ENCODE results near the gene MYH11.

MYH11 gene

GRCh38 chr16:15674571-15674970 is 182.3 kb downstream of the MYH11 start:
- no peak for TF ChIP-seq REST (IDR thresholded peaks at IDR 0.05; ENCODE audit: insufficient read depth in 1 of 2, low read depth in 2 of 2, low read length in 2 of 2)
- no peak for TF ChIP-seq SIN3A (IDR thresholded peaks at IDR 0.05; ENCODE audit: borderline replicate concordance, insufficient read depth, low read length)
- TF ChIP-seq TAF1 (IDR thresholded peaks at IDR 0.05; ENCODE audit: borderline replicate concordance, insufficient read depth, low read length), result no peak
- TF ChIP-seq FOXP2 (optimal IDR thresholded peaks at IDR 0.05; ENCODE audit: borderline replicate concordance, extremely low read depth, extremely low read length, insufficient read depth), result no peak
- no peak for TF ChIP-seq POLR2AphosphoS5 (IDR thresholded peaks at IDR 0.05; ENCODE audit: low read depth, low read length)

DNA sequence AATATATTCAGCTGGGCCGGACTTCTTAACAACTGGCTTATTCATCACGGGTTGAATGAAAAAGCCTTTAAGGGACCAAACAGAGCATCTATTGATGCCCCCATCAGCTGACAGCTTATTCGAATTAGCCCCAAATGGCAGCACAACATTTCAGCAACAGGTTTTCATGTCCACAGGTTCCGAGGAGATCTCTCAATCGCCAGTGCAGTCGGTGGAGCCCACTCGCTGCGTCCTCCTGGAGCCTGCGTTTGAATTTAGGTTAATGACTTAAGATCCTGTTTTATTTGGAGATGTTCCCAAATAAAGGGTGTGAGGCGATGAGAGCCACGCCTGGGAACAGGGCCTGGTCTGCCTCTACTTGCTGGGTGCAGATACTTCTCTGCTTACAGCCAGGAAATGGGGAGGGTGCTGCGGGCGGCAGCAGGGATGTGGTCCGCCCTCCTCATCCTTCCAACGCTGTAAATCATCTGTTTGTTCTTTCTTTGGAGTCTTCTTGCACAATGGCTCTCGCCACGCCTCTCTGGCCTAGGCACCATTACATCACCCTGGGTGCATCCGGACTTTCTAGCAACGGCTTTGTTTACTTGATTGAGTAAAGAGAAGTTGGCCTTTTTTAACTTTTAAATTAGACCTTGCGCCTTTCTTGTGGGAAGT is 184.2 kb downstream of the MYH11 start:
- TF ChIP-seq POLR2AphosphoS5 (IDR thresholded peaks at IDR 0.05; ENCODE audit: low read depth, low read length) (peak; percentile 43), TAF1 (IDR thresholded peaks at IDR 0.05; ENCODE audit: borderline replicate concordance, insufficient read depth, low read length) (0 out of 2 replicates have a peak, but pooled peaks have one; percentile 26), FOXP2 (optimal IDR thresholded peaks at IDR 0.05; ENCODE audit: borderline replicate concordance, extremely low read depth, extremely low read length, insufficient read depth) (peak; percentile 87), SIN3A (IDR thresholded peaks at IDR 0.05; ENCODE audit: borderline replicate concordance, insufficient read depth, low read length) (0 out of 2 replicates have a peak, but pooled peaks have one; percentile 16), REST (IDR thresholded peaks at IDR 0.05; ENCODE audit: insufficient read depth in 1 of 2, low read depth in 2 of 2, low read length in 2 of 2) (no peak; a peak in 1 of 4 replicates)

- TF ChIP-seq TAF1 (IDR thresholded peaks at IDR 0.05; ENCODE audit: borderline replicate concordance, insufficient read depth, low read length) (no peak), POLR2AphosphoS5 (IDR thresholded peaks at IDR 0.05; ENCODE audit: low read depth, low read length) (no peak), REST (IDR thresholded peaks at IDR 0.05; ENCODE audit: insufficient read depth in 1 of 2, low read depth in 2 of 2, low read length in 2 of 2) (no peak), FOXP2 (optimal IDR thresholded peaks at IDR 0.05; ENCODE audit: borderline replicate concordance, extremely low read depth, extremely low read length, insufficient read depth) (no peak), SIN3A (IDR thresholded peaks at IDR 0.05; ENCODE audit: borderline replicate concordance, insufficient read depth, low read length) (no peak)
These were observed 185.2 kb downstream of the MYH11 start for GRCh38 chr16:15671530-15672117.

DNA sequence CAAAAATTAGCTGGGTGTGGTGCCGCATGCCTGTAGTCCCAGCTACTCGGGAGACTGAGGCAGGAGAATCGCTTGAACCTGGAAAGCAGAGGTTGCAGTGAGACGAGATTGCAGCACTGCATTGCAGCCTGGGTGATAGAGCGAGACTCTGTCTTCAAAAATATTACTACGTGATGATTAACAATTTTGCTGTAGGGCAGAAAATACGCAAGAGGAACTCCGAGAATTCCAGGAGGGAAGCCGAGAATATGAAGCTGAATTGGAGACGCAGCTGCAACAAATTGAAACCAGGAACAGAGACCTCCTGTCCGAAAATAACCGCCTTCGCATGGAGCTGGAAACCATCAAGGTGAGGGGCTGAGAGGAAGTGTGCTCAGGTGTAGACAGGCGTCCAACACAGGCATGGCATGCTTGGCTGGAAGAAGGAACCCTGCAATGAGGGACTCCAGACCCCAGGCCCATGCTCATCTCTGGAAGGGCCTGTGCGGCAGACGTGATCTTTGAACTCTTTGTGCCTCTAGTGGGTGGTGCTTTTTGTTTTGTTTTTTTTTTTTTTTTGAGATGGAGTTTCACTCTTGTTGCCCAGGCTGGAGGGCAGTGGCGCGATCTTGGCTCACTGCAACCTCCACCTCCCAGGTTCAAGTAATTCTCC is 189.6 kb downstream of the MYH11 start:
- TF ChIP-seq SIN3A (IDR thresholded peaks at IDR 0.05; ENCODE audit: borderline replicate concordance, insufficient read depth, low read length) (no peak), POLR2AphosphoS5 (IDR thresholded peaks at IDR 0.05; ENCODE audit: low read depth, low read length) (no peak), REST (IDR thresholded peaks at IDR 0.05; ENCODE audit: insufficient read depth in 1 of 2, low read depth in 2 of 2, low read length in 2 of 2) (no peak), TAF1 (IDR thresholded peaks at IDR 0.05; ENCODE audit: borderline replicate concordance, insufficient read depth, low read length) (no peak), FOXP2 (optimal IDR thresholded peaks at IDR 0.05; ENCODE audit: borderline replicate concordance, extremely low read depth, extremely low read length, insufficient read depth) (no peak)

Data from PFSK-1 (cell line).